Upper lobe of right lung (tissue), 1 donor: Measurements from ENCODE around the gene ACO2. TPM values are rescaled to one million over a fixed set of nuclear protein-coding genes. Genes with fewer than 3 reads are reported as not detected.

Source experiments
- ATAC-seq: fragments of 200-7000 bp; cut with Tn5 transposase; one replicate; pipeline ENCODE4 v1.9.1; 2020; ENCODE audit warnings: mild to moderate bottlenecking, moderate library complexity
- DNase-seq: peaks from one replicate; pipeline ENCODE4 v3.0.0-alpha.2; 2020
- H3K27ac ChIP-seq: fragments of 200-600 bp; one replicate; pipeline ENCODE4 v1.8.0; 2022
- H3K27me3 ChIP-seq: fragments of 200-600 bp; one replicate; pipeline ENCODE4 v1.8.0; 2022; ENCODE audit warnings: mild to moderate bottlenecking
- H3K36me3 ChIP-seq: fragments of 200-600 bp; one replicate; pipeline ENCODE4 v1.8.0; 2022
- H3K4me1 ChIP-seq: fragments of 200-600 bp; one replicate; pipeline ENCODE4 v1.8.0; 2022
- H3K4me3 ChIP-seq: fragments of 200-600 bp; one replicate; pipeline ENCODE4 v1.8.0; 2022; ENCODE audit warnings: mild to moderate bottlenecking
- H3K9me3 ChIP-seq: fragments of 200-600 bp; one replicate; pipeline ENCODE4 v1.8.0; 2022
- intact Hi-C: fragments of 100-400 bp; cut with DNase I; formaldehyde crosslinking; loops from one replicate; pipeline ENCODE4 v1.11.0; 2022
- total RNA-seq: library from RNA; stranded (reverse); fragmentation: NEBNext Ultra II Directional; extraction: Animal tissue kit (Norgen Biotek cat#: 25700); gene quantifications from one replicate; pipeline ENCODE4 v1.2.1, GENCODE V29; 2021
- TF ChIP-seq, protein P1 (sequence below): fragments of 200-600 bp; IDR thresholded peaks from one replicate; pipeline ENCODE4 v1.8.0; 2022; ENCODE audit warnings: antibody characterized with exemption
- donor health status: DM: no; HTN: yes; CAD: no; lungs with severe emphysema.

ACO2 gene
- total RNA-seq, 1 donor from 2014 or later, result 84.1 TPM

- H3K36me3 ChIP-seq, result peaks cover 25% of the 10 kb centered on the region
- H3K27me3 ChIP-seq, result no peaks in the 10 kb centered on the region
- intact Hi-C loops, result no loop called here
- ATAC-seq (no peak), DNase-seq (no peak)
- TF ChIP-seq, protein P1, sequence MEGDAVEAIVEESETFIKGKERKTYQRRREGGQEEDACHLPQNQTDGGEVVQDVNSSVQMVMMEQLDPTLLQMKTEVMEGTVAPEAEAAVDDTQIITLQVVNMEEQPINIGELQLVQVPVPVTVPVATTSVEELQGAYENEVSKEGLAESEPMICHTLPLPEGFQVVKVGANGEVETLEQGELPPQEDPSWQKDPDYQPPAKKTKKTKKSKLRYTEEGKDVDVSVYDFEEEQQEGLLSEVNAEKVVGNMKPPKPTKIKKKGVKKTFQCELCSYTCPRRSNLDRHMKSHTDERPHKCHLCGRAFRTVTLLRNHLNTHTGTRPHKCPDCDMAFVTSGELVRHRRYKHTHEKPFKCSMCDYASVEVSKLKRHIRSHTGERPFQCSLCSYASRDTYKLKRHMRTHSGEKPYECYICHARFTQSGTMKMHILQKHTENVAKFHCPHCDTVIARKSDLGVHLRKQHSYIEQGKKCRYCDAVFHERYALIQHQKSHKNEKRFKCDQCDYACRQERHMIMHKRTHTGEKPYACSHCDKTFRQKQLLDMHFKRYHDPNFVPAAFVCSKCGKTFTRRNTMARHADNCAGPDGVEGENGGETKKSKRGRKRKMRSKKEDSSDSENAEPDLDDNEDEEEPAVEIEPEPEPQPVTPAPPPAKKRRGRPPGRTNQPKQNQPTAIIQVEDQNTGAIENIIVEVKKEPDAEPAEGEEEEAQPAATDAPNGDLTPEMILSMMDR, result no peak
- no peak overlapping the region for H3K4me3 ChIP-seq
- H3K27ac ChIP-seq, result no peak overlapping the region
- peaks cover 8% of the 10 kb centered on the region for H3K4me1 ChIP-seq
- H3K9me3 ChIP-seq, result no peaks in the 10 kb centered on the region
These were observed 68.3 kb downstream of the ACO2 start for GRCh38 chr22:41537203-41537602.

DNA sequence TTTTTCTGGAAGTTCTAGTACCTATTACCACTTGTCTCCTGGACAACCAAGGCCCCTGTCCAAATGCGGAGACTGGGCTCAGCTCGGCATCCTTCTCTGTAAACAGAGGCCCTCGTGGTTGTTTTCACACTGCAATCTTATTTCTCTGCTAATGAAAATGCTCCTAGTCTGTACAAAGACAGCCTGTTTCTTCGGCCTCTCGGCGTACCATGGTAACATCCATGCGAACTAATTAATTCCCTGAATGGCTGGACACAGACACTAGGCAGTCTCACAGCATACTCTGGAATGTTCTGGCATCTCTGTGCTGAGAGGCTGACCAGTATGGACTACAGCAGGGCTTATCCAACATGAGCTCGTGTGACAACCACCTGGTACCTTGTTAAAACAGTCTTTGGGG lies 69.7 kb downstream of the ACO2 start:
- Histone ChIP-seq H3K36me3 (peaks cover 25% of the 10 kb centered on the region), H3K4me3 (no peak overlapping the region), H3K27me3 (no peaks in the 10 kb centered on the region), H3K4me1 (peaks cover 18% of the 10 kb centered on the region), H3K27ac (no peak overlapping the region), H3K9me3 (no peaks in the 10 kb centered on the region)
- TF ChIP-seq, protein P1, result no peak
- intact Hi-C loops, result no loop called here
- ATAC-seq (no peak), DNase-seq (no peak)

- intact Hi-C loops, result no loop called here
- Histone ChIP-seq H3K9me3 (no peaks in the 10 kb centered on the region), H3K27ac (no peak overlapping the region), H3K4me3 (no peak overlapping the region), H3K36me3 (peaks cover 21% of the 10 kb centered on the region), H3K4me1 (peaks cover 18% of the 10 kb centered on the region), H3K27me3 (no peaks in the 10 kb centered on the region)
- ATAC-seq (no peak), DNase-seq (no peak)
- TF ChIP-seq, protein P1, result no peak
These were observed 70.5 kb downstream of the ACO2 start for GRCh38 chr22:41539146-41540005.

- Histone ChIP-seq H3K27me3 (no peaks in the 10 kb centered on the region), H3K9me3 (no peaks in the 10 kb centered on the region), H3K36me3 (peaks cover 16% of the 10 kb centered on the region), H3K4me3 (no peak overlapping the region), H3K27ac (no peak overlapping the region), H3K4me1 (peaks cover 22% of the 10 kb centered on the region)
- intact Hi-C loops, result no loop called here
- TF ChIP-seq, protein P1, result no peak
- ATAC-seq (no peak), DNase-seq (no peak)
These were observed 71.0 kb downstream of the ACO2 start for GRCh38 chr22:41540006-41540315.

GRCh38 chr22:41540365-41540764 lies 71.4 kb downstream of the ACO2 start:
- Histone ChIP-seq H3K27ac (no peak overlapping the region), H3K36me3 (peaks cover 12% of the 10 kb centered on the region), H3K4me1 (peaks cover 26% of the 10 kb centered on the region), H3K9me3 (no peaks in the 10 kb centered on the region), H3K27me3 (no peaks in the 10 kb centered on the region), H3K4me3 (no peak overlapping the region)
- no peak for DNase-seq
- no peak for ATAC-seq
- intact Hi-C loops, result no loop called here
- TF ChIP-seq, protein P1, result no peak
